Hindlimb muscle (tissue), 1 donor: ENCODE measurements around the gene PPM1N. TPM values are rescaled to one million over a fixed set of nuclear protein-coding genes. Genes with fewer than 3 reads are reported as not detected.
"Not testable (repeated sequence)": the region's sequence is repeated elsewhere in the genome, so short reads cannot be mapped to it uniquely, and the experiment has no call there.

Experiments
- DNase-seq: peaks from one replicate; pipeline ENCODE4 v3.0.0-alpha.2; 2013
- polyA plus RNA-seq: library from polyadenylated mRNA; unstranded; fragments of 120-200 nt; gene quantifications from one replicate; pipeline ENCODE4 v1.2.1, GENCODE V29; 2013; ENCODE audit not compliant: insufficient read length

PPM1N gene
- polyA plus RNA-seq, 1 donor = 1.4 TPM

- not testable (repeated sequence) for DNase-seq
Measured at GRCh38 chr19:45510352-45510751, 12.1 kb downstream of the PPM1N start.

DNA sequence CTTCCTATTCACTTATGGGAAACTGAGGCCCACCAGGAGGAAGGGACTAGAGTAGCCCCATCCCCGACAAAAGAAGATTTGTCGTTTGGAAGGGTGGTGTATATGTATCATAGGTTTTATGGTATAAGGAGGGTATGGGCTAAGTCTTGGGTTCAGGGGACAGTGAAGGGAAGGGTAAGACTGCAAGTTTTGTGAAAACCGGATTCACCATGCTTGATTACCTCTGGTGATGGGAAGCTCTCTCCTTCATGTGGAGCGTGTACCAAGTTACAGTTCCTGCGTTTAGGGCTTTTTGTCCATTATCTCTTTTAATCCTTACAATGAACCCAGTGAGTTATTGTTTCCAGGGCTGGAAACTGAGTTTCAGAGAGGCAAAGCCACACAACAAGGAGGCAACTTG, 12.8 kb downstream of the PPM1N start:
- DNase-seq = no peak

- DNase-seq = no peak
Measured at GRCh38 chr19:45512881-45513483, 14.7 kb downstream of the PPM1N start.

- DNase-seq = no peak
Measured at GRCh38 chr19:45514376-45515051, 16.3 kb downstream of the PPM1N start.

- peak; percentile 32 for DNase-seq
Measured at GRCh38 chr19:45515081-45515624, 16.9 kb downstream of the PPM1N start.

DNA sequence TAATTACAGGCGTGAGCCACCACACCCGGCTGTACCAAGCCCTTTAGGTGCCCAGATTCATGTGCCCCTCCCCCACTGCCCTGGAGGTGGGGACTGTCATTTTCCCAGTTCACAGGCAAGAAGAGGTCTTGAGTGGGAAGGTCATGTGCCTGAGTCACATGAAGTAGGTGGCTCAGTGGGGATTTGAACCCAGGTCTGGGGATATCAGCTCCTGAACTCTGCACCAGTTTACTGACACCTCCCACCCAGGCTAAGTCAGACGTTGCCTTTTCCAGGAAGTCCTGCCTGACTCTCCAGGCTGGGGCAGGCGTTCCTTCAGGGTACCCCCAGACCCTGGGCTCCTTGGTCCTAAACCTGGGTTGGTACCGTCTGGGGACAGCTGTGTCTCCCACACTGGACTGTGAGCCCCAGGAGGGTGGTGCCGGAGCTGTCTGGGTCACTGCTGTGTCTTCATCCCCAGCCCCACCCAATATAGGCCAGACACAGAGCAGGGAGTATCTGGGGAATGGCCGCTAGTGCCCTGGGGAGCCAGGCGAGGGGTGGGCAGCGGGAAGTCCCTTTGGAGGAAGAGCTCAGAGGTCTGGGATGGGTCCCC, 17.7 kb downstream of the PPM1N start:
- no peak for DNase-seq

GRCh38 chr19:45517238-45517637, 19.0 kb downstream of the PPM1N start:
- DNase-seq = no peak

- DNase-seq = no peak
Measured at GRCh38 chr19:45517641-45518468, 19.6 kb downstream of the PPM1N start.

DNA sequence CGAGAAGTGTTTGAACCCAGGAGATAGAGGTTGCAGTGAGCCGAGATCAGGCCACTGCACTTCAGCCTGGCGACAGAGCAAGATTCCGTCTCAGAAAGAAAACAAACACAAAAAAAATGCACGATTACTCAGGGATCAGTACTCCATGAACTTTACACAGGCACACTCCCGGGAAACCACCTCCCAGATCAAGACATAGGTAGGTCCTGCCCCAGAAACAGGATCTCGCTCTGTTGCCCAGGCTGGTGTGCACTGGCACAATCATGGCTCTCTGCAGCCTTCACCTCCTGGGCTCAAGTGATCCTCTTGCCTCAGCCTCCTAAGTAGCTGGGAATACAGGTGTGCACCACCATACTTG, 20.2 kb downstream of the PPM1N start:
- DNase-seq = no peak

GRCh38 chr19:45522010-45522941, 24.0 kb downstream of the PPM1N start:
- no peak for DNase-seq

GRCh38 chr19:45523642-45524256, 25.5 kb downstream of the PPM1N start:
- peak; percentile 87 for DNase-seq

GRCh38 chr19:45524575-45525129, 26.4 kb downstream of the PPM1N start:
- DNase-seq = no peak

- DNase-seq = peak; percentile 32
Measured at GRCh38 chr19:45526143-45526542, 27.9 kb downstream of the PPM1N start.

GRCh38 chr19:45526971-45527370, 28.7 kb downstream of the PPM1N start:
- no peak for DNase-seq

- DNase-seq = no peak
Measured at GRCh38 chr19:45527731-45528130, 29.5 kb downstream of the PPM1N start.

DNA sequence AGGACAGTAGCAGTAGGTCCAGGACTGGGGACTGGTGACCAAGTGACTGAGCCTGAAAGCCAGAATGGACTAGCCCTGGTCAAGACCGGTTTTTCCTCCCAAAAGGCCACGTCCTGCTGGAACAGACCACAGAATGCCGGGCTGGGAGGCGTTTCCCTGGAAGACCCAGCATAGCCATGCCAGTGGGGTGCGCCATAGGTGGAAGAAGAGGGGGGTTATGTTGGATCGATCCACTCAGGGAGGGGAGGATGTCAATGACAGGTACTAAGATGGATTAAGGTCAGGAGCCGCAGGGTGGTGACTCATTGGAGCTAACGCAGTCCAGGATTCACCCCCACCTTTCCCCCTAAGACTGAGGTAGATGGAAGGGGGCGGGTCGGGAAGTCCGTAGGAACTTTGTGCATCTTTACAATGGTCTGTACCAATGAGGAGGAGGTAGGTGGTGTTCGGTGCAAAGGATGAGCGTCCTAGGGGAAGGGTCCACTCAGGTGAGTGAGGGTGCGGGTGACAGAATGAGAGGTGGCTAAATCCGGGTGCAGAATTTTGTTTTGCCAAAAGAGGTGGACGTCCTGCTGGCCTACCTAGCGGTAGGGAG, 30.0 kb downstream of the PPM1N start:
- DNase-seq = no peak

DNA sequence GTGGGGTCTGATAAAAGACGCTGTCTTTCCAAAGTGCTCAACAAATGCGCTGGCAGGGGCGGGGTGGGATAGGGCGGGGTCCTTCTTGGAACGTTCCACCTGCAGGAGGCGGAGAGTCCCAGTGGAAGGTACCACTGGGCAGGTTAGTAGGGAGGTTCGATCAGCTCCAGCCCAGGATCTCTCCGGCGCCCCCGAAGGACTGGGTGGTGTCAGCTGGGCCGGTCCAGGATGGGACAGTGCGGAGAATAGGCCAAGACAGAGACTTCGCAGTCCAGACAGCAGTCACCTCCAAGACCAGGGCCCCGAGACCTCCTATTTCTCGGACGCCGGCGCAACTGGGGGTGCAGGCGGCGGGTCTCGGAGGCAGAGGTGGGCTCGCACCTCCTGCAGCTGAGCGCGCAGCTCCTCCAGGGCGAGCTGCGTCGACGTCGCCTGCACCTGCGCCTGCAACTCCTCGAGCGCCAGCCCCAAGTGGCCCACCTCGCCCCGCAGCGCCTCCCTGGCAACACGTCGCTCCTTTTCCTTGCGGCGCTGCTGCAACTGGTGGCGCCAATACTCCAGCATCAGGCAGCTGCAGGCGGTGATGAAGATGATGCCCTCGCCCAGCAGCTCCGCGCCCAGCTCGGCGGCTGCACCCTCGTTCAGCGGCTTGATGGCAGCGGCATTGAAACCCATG, 30.6 kb downstream of the PPM1N start:
- no peak for DNase-seq

DNA sequence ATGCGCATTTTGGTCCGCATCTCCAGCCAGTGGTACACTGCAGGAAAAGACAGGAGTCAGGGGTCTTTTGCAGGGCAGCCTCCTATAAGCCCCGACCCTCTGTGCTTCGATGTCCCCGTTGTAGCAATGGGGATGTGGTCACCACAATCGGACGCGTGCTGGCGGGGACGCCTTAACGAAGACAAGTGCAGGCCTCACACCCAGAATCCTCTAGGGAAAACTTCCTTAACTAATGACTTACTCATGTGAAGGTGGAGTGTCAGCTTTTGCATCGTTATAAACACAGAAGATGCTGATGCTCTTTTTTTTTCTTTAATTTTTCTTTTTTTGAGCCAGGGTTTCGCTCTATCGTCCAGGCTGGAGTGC, 31.2 kb downstream of the PPM1N start:
- DNase-seq = no peak

DNA sequence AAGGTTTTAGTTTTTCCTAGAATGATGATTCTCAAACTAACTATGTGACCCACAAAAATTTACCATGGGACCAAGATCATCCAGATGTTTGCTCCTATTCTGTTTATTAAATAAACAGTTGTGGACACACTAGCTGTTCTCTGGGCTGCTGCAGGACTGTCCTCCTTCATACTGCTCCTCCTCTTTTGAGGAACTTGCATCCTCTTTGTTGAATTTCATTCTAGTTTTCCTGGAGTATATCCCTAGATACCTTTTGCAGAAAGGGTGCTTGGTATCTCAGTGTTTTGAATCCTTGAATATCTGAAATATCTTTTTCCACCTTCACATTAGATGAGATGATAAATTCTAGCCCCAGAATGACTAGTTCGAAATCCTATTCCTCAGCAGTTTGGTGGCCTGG, 33.1 kb downstream of the PPM1N start:
- DNase-seq = no peak

- DNase-seq = no peak
Measured at GRCh38 chr19:45539459-45539858, 41.2 kb downstream of the PPM1N start.
